ENCODE data around the gene PRDX3.

GRCh38 chr10:119153041-119153440 lies 25.6 kb downstream of the PRDX3 start:
- TF ChIP-seq, protein P1, sequence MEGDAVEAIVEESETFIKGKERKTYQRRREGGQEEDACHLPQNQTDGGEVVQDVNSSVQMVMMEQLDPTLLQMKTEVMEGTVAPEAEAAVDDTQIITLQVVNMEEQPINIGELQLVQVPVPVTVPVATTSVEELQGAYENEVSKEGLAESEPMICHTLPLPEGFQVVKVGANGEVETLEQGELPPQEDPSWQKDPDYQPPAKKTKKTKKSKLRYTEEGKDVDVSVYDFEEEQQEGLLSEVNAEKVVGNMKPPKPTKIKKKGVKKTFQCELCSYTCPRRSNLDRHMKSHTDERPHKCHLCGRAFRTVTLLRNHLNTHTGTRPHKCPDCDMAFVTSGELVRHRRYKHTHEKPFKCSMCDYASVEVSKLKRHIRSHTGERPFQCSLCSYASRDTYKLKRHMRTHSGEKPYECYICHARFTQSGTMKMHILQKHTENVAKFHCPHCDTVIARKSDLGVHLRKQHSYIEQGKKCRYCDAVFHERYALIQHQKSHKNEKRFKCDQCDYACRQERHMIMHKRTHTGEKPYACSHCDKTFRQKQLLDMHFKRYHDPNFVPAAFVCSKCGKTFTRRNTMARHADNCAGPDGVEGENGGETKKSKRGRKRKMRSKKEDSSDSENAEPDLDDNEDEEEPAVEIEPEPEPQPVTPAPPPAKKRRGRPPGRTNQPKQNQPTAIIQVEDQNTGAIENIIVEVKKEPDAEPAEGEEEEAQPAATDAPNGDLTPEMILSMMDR (IDR thresholded peaks at IDR 0.05) = no peak
- TF ChIP-seq POLR2A (IDR thresholded peaks at IDR 0.05) = no peak

All from testis (tissue), 2 donors.